GM20431 (cell line): ENCODE results near the gene CRY2.

Experiments
- in situ Hi-C: fragments of 300-500 bp; cut with MseI, MboI; formaldehyde crosslinking; loops from one replicate; pipeline ENCODE4 v1.15.0; 2020; ENCODE audit warnings: low sequenced_read_pairs; ENCODE audit not compliant: unreplicated experiment

Gene CRY2

GRCh38 chr11:45872651-45873356 lies 25.5 kb downstream of the CRY2 start:
- in situ Hi-C loops, result no loop called here

- in situ Hi-C loops, result no loop called here
Observed at GRCh38 chr11:45876401-45876800, 29.1 kb downstream of the CRY2 start.

GRCh38 chr11:45877221-45877620 lies 29.9 kb downstream of the CRY2 start:
- in situ Hi-C loops, result no loop called here

GRCh38 chr11:45877845-45878244 lies 30.6 kb downstream of the CRY2 start:
- in situ Hi-C loops, result no loop called here

GRCh38 chr11:45879803-45880686 lies 32.8 kb downstream of the CRY2 start:
- in situ Hi-C loops, result no loop called here

- in situ Hi-C loops, result no loop called here
Observed at GRCh38 chr11:45880772-45881570, 33.7 kb downstream of the CRY2 start.

GRCh38 chr11:45881708-45882368 lies 34.6 kb downstream of the CRY2 start:
- in situ Hi-C loops, result no loop called here

GRCh38 chr11:45884596-45885185 lies 37.4 kb downstream of the CRY2 start:
- in situ Hi-C loops, result no loop called here

GRCh38 chr11:45885274-45885920 lies 38.1 kb downstream of the CRY2 start, which contains the start of gene MAPK8IP1:
MAPK8IP1 (plus strand) TSS chr11:45885651; CDS start chr11:45885821, 170 bp downstream.
- in situ Hi-C loops, result no loop called here

GRCh38 chr11:45885921-45886721 lies 38.8 kb downstream of the CRY2 start:
- in situ Hi-C loops, result no loop called here

- in situ Hi-C loops, result no loop called here
Observed at GRCh38 chr11:45886816-45887520, 39.7 kb downstream of the CRY2 start.

- in situ Hi-C loops, result no loop called here
Observed at GRCh38 chr11:45887587-45887986, 40.3 kb downstream of the CRY2 start.

- in situ Hi-C loops, result no loop called here
Observed at GRCh38 chr11:45889555-45889954, 42.3 kb downstream of the CRY2 start.

GRCh38 chr11:45889966-45890365 lies 42.7 kb downstream of the CRY2 start:
- in situ Hi-C loops, result no loop called here

- in situ Hi-C loops, result no loop called here
Observed at GRCh38 chr11:45890886-45891550, 43.7 kb downstream of the CRY2 start.

GRCh38 chr11:45892856-45893255 lies 45.6 kb downstream of the CRY2 start:
- in situ Hi-C loops, result no loop called here

- in situ Hi-C loops, result no loop called here
Observed at GRCh38 chr11:45894555-45895247, 47.4 kb downstream of the CRY2 start.
